Right lobe of liver (tissue), 4 donors: ENCODE results near the gene KRTAP2-3.
"Not testable (repeated sequence)": the region's sequence is repeated elsewhere in the genome, so short reads cannot be mapped to it uniquely, and the experiment has no call there.

Experiments
- POLR2A ChIP-seq: fragments of 450-650 bp; IDR thresholded peaks from one replicate; pipeline ENCODE4 v1.6.1; 2017; ENCODE audit warnings: antibody characterized with exemption, mild to moderate bottlenecking
- TF ChIP-seq, protein P1 (sequence below), 4 donors: fragments of 200-600 bp in 3 of 4; fragments of 450-650 bp in 1 of 4; IDR thresholded peaks; one replicate each; pipeline versions ENCODE4 v1.5.1 to v1.8.0; 2016 to 2022; ENCODE audit warnings: antibody characterized with exemption in 4 of 4, mild to moderate bottlenecking in 2 of 4
- donor health status: DM: no; HTN: no; CAD: no.
- donor health status: DM: no; HTN: no; CAD: no.
- donor health status: DM: no; HTN: yes; CAD: no.

DNA sequence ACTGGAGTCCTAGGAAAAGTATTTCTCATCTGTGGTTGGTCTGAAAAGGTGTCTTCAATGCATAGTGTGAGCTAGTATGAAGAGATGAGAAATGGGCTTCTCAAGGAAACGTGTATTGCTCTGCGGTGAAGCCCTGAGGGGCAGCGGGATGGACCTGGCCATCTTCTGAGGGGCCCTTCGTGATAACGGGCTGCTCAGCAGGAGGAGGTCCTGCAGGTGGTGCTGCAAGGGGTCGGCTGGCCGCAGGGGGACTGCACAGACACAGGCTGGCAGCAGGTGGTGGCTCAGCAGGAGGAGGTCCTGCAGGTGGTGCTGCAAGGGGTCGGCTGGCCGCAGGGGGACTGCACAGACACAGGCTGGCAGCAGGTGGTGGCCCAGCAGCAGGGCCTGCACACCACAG lies 5.4 kb downstream of the KRTAP2-3 start:
- TF ChIP-seq, protein P1, sequence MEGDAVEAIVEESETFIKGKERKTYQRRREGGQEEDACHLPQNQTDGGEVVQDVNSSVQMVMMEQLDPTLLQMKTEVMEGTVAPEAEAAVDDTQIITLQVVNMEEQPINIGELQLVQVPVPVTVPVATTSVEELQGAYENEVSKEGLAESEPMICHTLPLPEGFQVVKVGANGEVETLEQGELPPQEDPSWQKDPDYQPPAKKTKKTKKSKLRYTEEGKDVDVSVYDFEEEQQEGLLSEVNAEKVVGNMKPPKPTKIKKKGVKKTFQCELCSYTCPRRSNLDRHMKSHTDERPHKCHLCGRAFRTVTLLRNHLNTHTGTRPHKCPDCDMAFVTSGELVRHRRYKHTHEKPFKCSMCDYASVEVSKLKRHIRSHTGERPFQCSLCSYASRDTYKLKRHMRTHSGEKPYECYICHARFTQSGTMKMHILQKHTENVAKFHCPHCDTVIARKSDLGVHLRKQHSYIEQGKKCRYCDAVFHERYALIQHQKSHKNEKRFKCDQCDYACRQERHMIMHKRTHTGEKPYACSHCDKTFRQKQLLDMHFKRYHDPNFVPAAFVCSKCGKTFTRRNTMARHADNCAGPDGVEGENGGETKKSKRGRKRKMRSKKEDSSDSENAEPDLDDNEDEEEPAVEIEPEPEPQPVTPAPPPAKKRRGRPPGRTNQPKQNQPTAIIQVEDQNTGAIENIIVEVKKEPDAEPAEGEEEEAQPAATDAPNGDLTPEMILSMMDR (IDR thresholded peaks at IDR 0.05): not testable (repeated sequence)
- TF ChIP-seq POLR2A: not testable (repeated sequence)
